Psoas muscle (tissue), 8 donors: ENCODE data around the gene CHRM2. TPM values are rescaled to one million over a fixed set of nuclear protein-coding genes. Genes with fewer than 3 reads are reported as not detected.
"Not testable (repeated sequence)": the region's sequence is repeated elsewhere in the genome, so short reads cannot be mapped to it uniquely, and the experiment has no call there.

Source experiments
- ATAC-seq, 4 donors: fragments of 200-7000 bp; cut with Tn5 transposase; one replicate each; pipeline ENCODE4 v1.9.1; 2020; ENCODE audit warnings: moderate library complexity in 3 of 4, mild to moderate bottlenecking in 2 of 4
- DNase-seq, 2 donors: peaks; one replicate each; pipeline ENCODE4 v3.0.0-alpha.2; 2020
- H3K27ac ChIP-seq: fragments of 200-600 bp; one replicate; pipeline ENCODE4 v1.8.0; 2022
- H3K27me3 ChIP-seq, 3 donors: fragments of 200-600 bp in 1 of 3; one replicate each; pipeline versions ENCODE4 v1.6.1 to v1.8.0; 2013 to 2022; ENCODE audit warnings: low read length in 2 of 3, mild to moderate bottlenecking in 2 of 3, moderate library complexity in 1 of 3; ENCODE audit not compliant: insufficient read depth in 3 of 3
- H3K36me3 ChIP-seq, 2 donors: fragments of 200-600 bp in 1 of 2; one replicate each; pipeline versions ENCODE4 v1.6.1 to v1.8.0; 2013 to 2022; ENCODE audit warnings: low read depth in 1 of 2, mild to moderate bottlenecking in 1 of 2, moderate library complexity in 1 of 2; ENCODE audit not compliant: insufficient read depth in 1 of 2
- H3K4me1 ChIP-seq: fragments of 200-600 bp; one replicate; pipeline ENCODE4 v1.8.0; 2022
- H3K4me3 ChIP-seq: fragments of 200-600 bp; one replicate; pipeline ENCODE4 v1.8.0; 2022; ENCODE audit warnings: mild to moderate bottlenecking
- H3K9me3 ChIP-seq: fragments of 200-600 bp; one replicate; pipeline ENCODE4 v1.8.0; 2022
- CTCF ChIP-seq: fragments of 200-600 bp; IDR thresholded peaks from one replicate; pipeline ENCODE4 v1.8.0; 2022; ENCODE audit warnings: antibody characterized with exemption
- WGBS, 3 donors: extraction: QIAGEN DNeasy Blood & Tissue Kit; methylation state at CpG; one replicate each; pipeline versions ENCODE4 v1.1.6 to v1.1.7; 2013; 5-methylcytosine and 5-hydroxymethylcytosine counted together
- intact Hi-C, 2 donors: fragments of 100-400 bp; cut with DNase I; formaldehyde crosslinking; loops; one replicate each; pipeline versions ENCODE4 v1.11.0 to v1.14.2; 2022
- long read RNA-seq, 2 donors: library from polyadenylated mRNA; unstranded; transcript quantifications; one replicate each; pipeline ENCODE4 v2.0.0, GENCODE V29; 2021
- polyA plus RNA-seq, 3 donors: library from polyadenylated mRNA; stranded (reverse); fragments of 200-250 nt; gene quantifications; one replicate each; pipeline ENCODE4 v1.2.3, GENCODE V29; 2013
- total RNA-seq, 4 donors: library from RNA; stranded (reverse); fragmentation: NEBNext Ultra II Directional in 2 of 4; extraction: Animal tissue kit (Norgen Biotek cat#: 25700) in 2 of 4; gene quantifications; one replicate each; pipeline versions ENCODE4 v1.2.1 to v1.2.4, GENCODE V29; 2021 to 2023
- donor health status: healthy with polysubstance abuse.
- donor health status: DM: no; HTN: no; CAD: no; lungs with moderate emphysema.
- donor health status: Bipolar disorder and iron deficiency.
- donor health status: healthy.
- donor health status: DM: yes; HTN: yes; CAD: no.
- donor health status: DM: no; HTN: no; CAD: no.
- donor health status: DM: no; HTN: no; CAD: no.
- donor health status: DM: yes; HTN: yes; CAD: no.

The CHRM2 gene
- total RNA-seq (not detected), polyA plus RNA-seq (not detected)
- long read RNA-seq, donor 1 = 0 reads
- long read RNA-seq, donor 2 = 0 reads

GRCh38 chr7:136868496-136869000 lies at the start of gene CHRM2:
TSS of gene CHRM2 (plus strand) at chr7:136868652. CDS start at chr7:137014866, 146,214 bp downstream.
- no peaks in the 10 kb centered on the region for H3K36me3 ChIP-seq
- intact Hi-C loops = no loop called here
- peaks cover 3 to 41% (median 24%) of the 10 kb centered on the region in 3 donors for H3K27me3 ChIP-seq
- H3K9me3 ChIP-seq = no peaks in the 10 kb centered on the region
- H3K27ac ChIP-seq = no peak within 1 kb of the TSS
- DNase-seq (peak in 1 of 2 donors; percentile 13), ATAC-seq (no peak)
- no peak for TF ChIP-seq CTCF
- no peaks in the 10 kb centered on the region for H3K4me1 ChIP-seq
- H3K4me3 ChIP-seq = no peak within 1 kb of the TSS
- 1 to 2% (median 2%) methylated on average over 23 of the region's 23 CpGs for WGBS, 3 donors

- H3K4me1 ChIP-seq, H3K36me3 ChIP-seq, intact Hi-C loops, H3K4me3 ChIP-seq, H3K27ac ChIP-seq, ATAC-seq, H3K9me3 ChIP-seq, H3K27me3 ChIP-seq, DNase-seq: not testable (repeated sequence)
- WGBS, 3 donors = 51 to 76% (median 69%) methylated on average over 9 to 12 of the region's 16 CpGs
Measured at GRCh38 chr7:136831398-136831797, 37.1 kb upstream of the CHRM2 start.

- intact Hi-C loops = no loop called here
- Histone ChIP-seq H3K4me1 (no peaks in the 10 kb centered on the region), H3K27ac (no peak overlapping the region), H3K36me3 (no peaks in the 10 kb centered on the region), H3K27me3 (no peaks in the 10 kb centered on the region), H3K9me3 (no peaks in the 10 kb centered on the region), H3K4me3 (no peak overlapping the region)
- TF ChIP-seq CTCF = no peak
- DNase-seq = no peak
- no peak for ATAC-seq
- WGBS, 3 donors = 67 to 75% (median 73%) methylated on average over 1 of the region's 1 CpG
Measured at GRCh38 chr7:136845899-136846465, 22.5 kb upstream of the CHRM2 start.

- H3K27me3 ChIP-seq = no peaks in the 10 kb centered on the region
- H3K4me1 ChIP-seq = no peaks in the 10 kb centered on the region
- no peak overlapping the region for H3K4me3 ChIP-seq
- no peaks in the 10 kb centered on the region for H3K36me3 ChIP-seq
- intact Hi-C loops = no loop called here
- ATAC-seq (no peak), DNase-seq (no peak)
- no peaks in the 10 kb centered on the region for H3K9me3 ChIP-seq
- TF ChIP-seq CTCF = no peak
- 76 to 83% (median 79%) methylated on average over 2 of the region's 2 CpGs for WGBS, 3 donors
- no peak overlapping the region for H3K27ac ChIP-seq
Measured at GRCh38 chr7:136847858-136848257, 20.6 kb upstream of the CHRM2 start.

GRCh38 chr7:136853654-136854053 lies 14.8 kb upstream of the CHRM2 start:
- intact Hi-C loops = no loop called here
- Histone ChIP-seq H3K27me3 (no peaks in the 10 kb centered on the region), H3K36me3 (no peaks in the 10 kb centered on the region), H3K9me3 (no peaks in the 10 kb centered on the region), H3K4me1 (no peaks in the 10 kb centered on the region), H3K4me3 (no peak overlapping the region), H3K27ac (no peak overlapping the region)
- TF ChIP-seq CTCF = no peak
- 52 to 59% (median 53%) methylated on average over 2 of the region's 2 CpGs for WGBS, 3 donors
- no peak for DNase-seq
- ATAC-seq = no peak
